ENCODE results near the gene CDK6.

DNA sequence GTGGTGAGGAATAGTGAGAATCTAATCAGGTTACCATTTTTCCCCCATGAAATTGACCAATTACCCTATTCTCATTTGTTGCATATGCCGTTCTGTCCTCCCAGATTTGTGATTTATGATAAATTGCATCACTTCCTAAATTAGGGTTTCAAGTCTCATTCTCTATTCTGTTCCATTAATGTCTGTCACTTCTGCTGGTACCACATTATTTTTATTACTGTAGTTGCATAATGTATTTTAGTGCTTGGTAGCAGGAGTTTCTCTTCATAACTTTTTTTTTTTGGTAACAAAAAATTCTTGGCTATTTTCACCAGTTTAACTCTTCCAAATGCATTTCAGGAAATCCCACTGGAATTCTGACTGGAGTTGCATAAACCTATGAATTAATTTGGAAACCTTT is 202.2 kb downstream of the CDK6 start:
- TF ChIP-seq POLR2AphosphoS5 (IDR thresholded peaks at IDR 0.05) = no peak
- TF ChIP-seq, protein P1, sequence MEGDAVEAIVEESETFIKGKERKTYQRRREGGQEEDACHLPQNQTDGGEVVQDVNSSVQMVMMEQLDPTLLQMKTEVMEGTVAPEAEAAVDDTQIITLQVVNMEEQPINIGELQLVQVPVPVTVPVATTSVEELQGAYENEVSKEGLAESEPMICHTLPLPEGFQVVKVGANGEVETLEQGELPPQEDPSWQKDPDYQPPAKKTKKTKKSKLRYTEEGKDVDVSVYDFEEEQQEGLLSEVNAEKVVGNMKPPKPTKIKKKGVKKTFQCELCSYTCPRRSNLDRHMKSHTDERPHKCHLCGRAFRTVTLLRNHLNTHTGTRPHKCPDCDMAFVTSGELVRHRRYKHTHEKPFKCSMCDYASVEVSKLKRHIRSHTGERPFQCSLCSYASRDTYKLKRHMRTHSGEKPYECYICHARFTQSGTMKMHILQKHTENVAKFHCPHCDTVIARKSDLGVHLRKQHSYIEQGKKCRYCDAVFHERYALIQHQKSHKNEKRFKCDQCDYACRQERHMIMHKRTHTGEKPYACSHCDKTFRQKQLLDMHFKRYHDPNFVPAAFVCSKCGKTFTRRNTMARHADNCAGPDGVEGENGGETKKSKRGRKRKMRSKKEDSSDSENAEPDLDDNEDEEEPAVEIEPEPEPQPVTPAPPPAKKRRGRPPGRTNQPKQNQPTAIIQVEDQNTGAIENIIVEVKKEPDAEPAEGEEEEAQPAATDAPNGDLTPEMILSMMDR (IDR thresholded peaks at IDR 0.05) = no peak
- TF ChIP-seq POLR2A (IDR thresholded peaks at IDR 0.05) = no peak

Data from prostate gland (tissue), 2 donors.